H9 (cell line): Measurements from ENCODE around the gene PDE2A. TPM values are rescaled to one million over a fixed set of nuclear protein-coding genes. Genes with fewer than 3 reads are reported as not detected.

Source experiments
- DNase-seq: peaks from one replicate; pipeline ENCODE4 v3.0.0-alpha.2; 2017
- H2AFZ ChIP-seq: one replicate; pipeline ENCODE4 v1.6.1; 2013; ENCODE audit warnings: mild to moderate bottlenecking, low read length, control low read depth, moderate library complexity
- H2AK5ac ChIP-seq: 2 replicates; pipeline ENCODE4 v1.6.1; 2013; ENCODE audit warnings: low read length, control low read depth, mixed read lengths; ENCODE audit not compliant: insufficient read length
- H2BK120ac ChIP-seq: one replicate; pipeline ENCODE4 v1.6.1; 2013; ENCODE audit warnings: low read depth, mild to moderate bottlenecking, low read length, control low read depth, inconsistent platforms; ENCODE audit not compliant: poor library complexity, severe bottlenecking
- H2BK12ac ChIP-seq: 2 replicates; pipeline ENCODE4 v1.6.1; 2013; ENCODE audit warnings: low read length, control low read depth, mixed read lengths, low read depth; ENCODE audit not compliant: insufficient read length
- H2BK15ac ChIP-seq: 2 replicates; pipeline ENCODE4 v1.6.1; 2013; ENCODE audit warnings: low read depth, low read length, control low read depth
- H2BK20ac ChIP-seq: one replicate; pipeline ENCODE4 v1.6.1; 2013; ENCODE audit warnings: low read depth, mild to moderate bottlenecking, low read length, control low read depth, inconsistent platforms; ENCODE audit not compliant: poor library complexity, severe bottlenecking
- H2BK5ac ChIP-seq: 2 replicates; pipeline ENCODE4 v1.6.1; 2013; ENCODE audit warnings: low read length, control low read depth, mixed read lengths; ENCODE audit not compliant: insufficient read length
- H3K14ac ChIP-seq: 2 replicates; pipeline ENCODE4 v1.6.1; 2013; ENCODE audit warnings: low read length, control low read depth; ENCODE audit not compliant: insufficient read depth
- H3K18ac ChIP-seq: 2 replicates; pipeline ENCODE4 v1.6.1; 2013; ENCODE audit warnings: low read depth, mild to moderate bottlenecking, mixed read lengths, low read length, control low read depth; ENCODE audit not compliant: insufficient read length
- H3K23ac ChIP-seq: 2 replicates; pipeline ENCODE4 v1.6.1; 2013; ENCODE audit warnings: low read length, control low read depth, mixed read lengths, low read depth; ENCODE audit not compliant: insufficient read length
- H3K23me2 ChIP-seq: 2 replicates; pipeline ENCODE4 v1.6.1; 2013; ENCODE audit warnings: low read depth, mild to moderate bottlenecking, mixed read lengths, low read length, control low read depth; ENCODE audit not compliant: insufficient read length, poor library complexity, severe bottlenecking
- H3K27ac ChIP-seq: 2 replicates; pipeline ENCODE4 v1.5.1; 2013; ENCODE audit warnings: low read length, control low read depth, mixed read lengths, low read depth; ENCODE audit not compliant: insufficient read length
- H3K27me3 ChIP-seq: 2 replicates; pipeline ENCODE4 v1.6.1; 2013; ENCODE audit warnings: low read length, control low read depth, inconsistent platforms; ENCODE audit not compliant: insufficient read depth
- H3K4ac ChIP-seq: 2 replicates; pipeline ENCODE4 v1.6.1; 2013; ENCODE audit warnings: low read depth, mild to moderate bottlenecking, control low read depth, inconsistent platforms, low read length, moderate library complexity
- H3K4me1 ChIP-seq: 2 replicates; pipeline ENCODE4 v1.6.1; 2013; ENCODE audit warnings: low read length, control low read depth, inconsistent platforms; ENCODE audit not compliant: insufficient read depth
- H3K4me2 ChIP-seq: 2 replicates; pipeline ENCODE4 v1.6.1; 2013; ENCODE audit warnings: low read length, control low read depth, mixed read lengths; ENCODE audit not compliant: insufficient read length, insufficient read depth
- H3K56ac ChIP-seq: 2 replicates; pipeline ENCODE4 v1.6.1; 2013; ENCODE audit warnings: low read depth, mild to moderate bottlenecking, mixed read lengths, low read length, control low read depth; ENCODE audit not compliant: insufficient read length
- H3K79me1 ChIP-seq: 2 replicates; pipeline ENCODE4 v1.6.1; 2013; ENCODE audit warnings: low read depth, mild to moderate bottlenecking, moderate library complexity, low read length, control low read depth, inconsistent platforms; ENCODE audit not compliant: insufficient read depth, poor library complexity, severe bottlenecking
- H3K79me2 ChIP-seq: 2 replicates; pipeline ENCODE4 v1.6.1; 2013; ENCODE audit warnings: low read length, control low read depth, inconsistent platforms; ENCODE audit not compliant: insufficient read depth
- H3K9ac ChIP-seq: 2 replicates; pipeline ENCODE4 v1.6.1; 2013; ENCODE audit warnings: low read length, control low read depth, mixed read lengths; ENCODE audit not compliant: insufficient read length; ENCODE audit errors: extremely low read depth
- H3K9me3 ChIP-seq: one replicate; pipeline ENCODE4 v1.6.1; 2013; ENCODE audit warnings: low read depth, low read length, inconsistent platforms; ENCODE audit not compliant: control insufficient read depth
- H3T11ph ChIP-seq: one replicate; pipeline ENCODE4 v1.6.1; 2013; ENCODE audit warnings: mild to moderate bottlenecking, low read length, control low read depth, inconsistent platforms
- H4K20me1 ChIP-seq: one replicate; pipeline ENCODE4 v1.6.1; 2013; ENCODE audit not compliant: control insufficient read depth, insufficient read length, insufficient read depth
- H4K5ac ChIP-seq: 2 replicates; pipeline ENCODE4 v1.6.1; 2013; ENCODE audit warnings: low read depth, mild to moderate bottlenecking, mixed read lengths, low read length, control low read depth; ENCODE audit not compliant: insufficient read length
- H4K8ac ChIP-seq: replicated peaks from 2 replicates; pipeline ENCODE4 v1.6.1; 2013; ENCODE audit warnings: low read length, control low read depth, mixed read lengths, low read depth; ENCODE audit not compliant: insufficient read length
- H4K91ac ChIP-seq: 2 replicates; pipeline ENCODE4 v1.6.1; 2013; ENCODE audit warnings: low read depth, mild to moderate bottlenecking, moderate library complexity, mixed read lengths, low read length, control low read depth; ENCODE audit not compliant: insufficient read length
- H3K27ac Mint-ChIP-seq, 3 experiments: 2 replicates in 2 of 3; 3 replicates in 1 of 3; pipeline ENCODE4 v1.8.0; 2020 to 2021; ENCODE audit warnings: mixed read lengths in 3 of 3, mild to moderate bottlenecking in 1 of 3, moderate library complexity in 1 of 3
- H3K27me3 Mint-ChIP-seq: 2 replicates; pipeline ENCODE4 v1.8.0; 2021; ENCODE audit warnings: low read depth, mild to moderate bottlenecking, moderate library complexity, mixed read lengths
- H3K36me3 Mint-ChIP-seq, 3 experiments: 2 replicates in 2 of 3; 3 replicates in 1 of 3; pipeline ENCODE4 v1.8.0; 2020 to 2021; ENCODE audit warnings: low read depth in 3 of 3, mixed read lengths in 3 of 3; ENCODE audit not compliant: insufficient read depth in 1 of 3
- H3K4me1 Mint-ChIP-seq, 2 experiments: 2 replicates each; pipeline ENCODE4 v1.8.0; 2020; ENCODE audit warnings: mixed read lengths in 2 of 2
- H3K4me3 Mint-ChIP-seq, 2 experiments: 2 replicates in 1 of 2; 3 replicates in 1 of 2; pipeline ENCODE4 v1.8.0; 2020 to 2021; ENCODE audit warnings: mild to moderate bottlenecking in 2 of 2, mixed read lengths in 2 of 2, moderate library complexity in 1 of 2
- H3K9me3 Mint-ChIP-seq, 2 experiments: 2 replicates in 1 of 2; 3 replicates in 1 of 2; pipeline ENCODE4 v1.8.0; 2020; ENCODE audit warnings: mild to moderate bottlenecking in 2 of 2, mixed read lengths in 2 of 2, moderate library complexity in 1 of 2
- WGBS: extraction: QIAGEN DNeasy Blood & Tissue Kit; methylation state at CpG from one replicate; pipeline ENCODE4 v1.1.7; 2013; ENCODE audit warnings: missing lambda C conversion rate, low lambda C conversion rate, mixed read lengths; ENCODE audit not compliant: insufficient read length; ENCODE audit errors: extremely low coverage; 5-methylcytosine and 5-hydroxymethylcytosine counted together
- total RNA-seq: library from RNA; stranded (reverse); gene quantifications from 2 replicates; pipeline ENCODE4 v1.2.1, GENCODE V29; 2021
- TF ChIP-seq, protein P1 (sequence below): fragments of 200-600 bp; sonication (generic); conservative IDR thresholded peaks from 3 replicates; pipeline ENCODE4 v1.8.0; 2021; ENCODE audit warnings: antibody characterized with exemption, mild to moderate bottlenecking

The PDE2A gene
- total RNA-seq, 1 experiment from 2014 or later, result 3.4 TPM

GRCh38 chr11:72541257-72541974 lies 132.8 kb downstream of the PDE2A start:
- Histone ChIP-seq H3T11ph (no peak overlapping the region), H3K56ac (no peak overlapping the region), H3K27me3 (no peaks in the 10 kb centered on the region), H3K9me3 (no peaks in the 10 kb centered on the region), H4K91ac (no peak overlapping the region), H3K9ac (no peak overlapping the region), H2BK5ac (no peak overlapping the region), H3K79me1 (no peaks in the 10 kb centered on the region), H2BK20ac (no peak overlapping the region), H3K4me1 (no peaks in the 10 kb centered on the region), H2BK120ac (no peak overlapping the region), H2AFZ (no peak overlapping the region), H4K20me1 (no peaks in the 10 kb centered on the region), H2AK5ac (no peak overlapping the region), H2BK12ac (no peak overlapping the region), H3K18ac (no peak overlapping the region), H3K4me2 (no peak overlapping the region), H4K8ac (no peak overlapping the region), H3K79me2 (no peaks in the 10 kb centered on the region), H3K27ac (no peak overlapping the region), H3K4ac (no peak overlapping the region), H3K23ac (no peak overlapping the region), H3K23me2 (no peaks in the 10 kb centered on the region), H3K14ac (no peak overlapping the region), H2BK15ac (no peak overlapping the region), H4K5ac (no peak overlapping the region)
- Mint-ChIP-seq H3K27ac (no peak overlapping the region), H3K4me3 (no peak overlapping the region), H3K36me3 (no peaks in the 10 kb centered on the region), H3K4me1 (peaks cover 10 to 11% of the 10 kb centered on the region in 2 experiments), H3K9me3 (no peaks in the 10 kb centered on the region), H3K27me3 (peaks cover 33% of the 10 kb centered on the region)
- DNase-seq, result no peak
- WGBS, result no CpG with 5 or more reads among the region's 4 CpGs
- TF ChIP-seq, protein P1, sequence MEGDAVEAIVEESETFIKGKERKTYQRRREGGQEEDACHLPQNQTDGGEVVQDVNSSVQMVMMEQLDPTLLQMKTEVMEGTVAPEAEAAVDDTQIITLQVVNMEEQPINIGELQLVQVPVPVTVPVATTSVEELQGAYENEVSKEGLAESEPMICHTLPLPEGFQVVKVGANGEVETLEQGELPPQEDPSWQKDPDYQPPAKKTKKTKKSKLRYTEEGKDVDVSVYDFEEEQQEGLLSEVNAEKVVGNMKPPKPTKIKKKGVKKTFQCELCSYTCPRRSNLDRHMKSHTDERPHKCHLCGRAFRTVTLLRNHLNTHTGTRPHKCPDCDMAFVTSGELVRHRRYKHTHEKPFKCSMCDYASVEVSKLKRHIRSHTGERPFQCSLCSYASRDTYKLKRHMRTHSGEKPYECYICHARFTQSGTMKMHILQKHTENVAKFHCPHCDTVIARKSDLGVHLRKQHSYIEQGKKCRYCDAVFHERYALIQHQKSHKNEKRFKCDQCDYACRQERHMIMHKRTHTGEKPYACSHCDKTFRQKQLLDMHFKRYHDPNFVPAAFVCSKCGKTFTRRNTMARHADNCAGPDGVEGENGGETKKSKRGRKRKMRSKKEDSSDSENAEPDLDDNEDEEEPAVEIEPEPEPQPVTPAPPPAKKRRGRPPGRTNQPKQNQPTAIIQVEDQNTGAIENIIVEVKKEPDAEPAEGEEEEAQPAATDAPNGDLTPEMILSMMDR, result no peak
